Left renal pelvis (tissue), 4 donors: ENCODE data around the gene CRYGD. TPM values are rescaled to one million over a fixed set of nuclear protein-coding genes. Genes with fewer than 3 reads are reported as not detected.

ENCODE experiments used
- DNase-seq, 4 donors: peaks; one replicate each; pipeline ENCODE4 v3.0.0-alpha.2; 2013; ENCODE audit warnings: low read depth in 4 of 4, low spot score in 3 of 4
- polyA plus RNA-seq, 4 donors: library from polyadenylated mRNA; unstranded; fragments of 120-200 nt; gene quantifications; one replicate each; pipeline ENCODE4 v1.2.1, GENCODE V29; 2013; ENCODE audit not compliant: insufficient read length in 4 of 4

CRYGD gene
- polyA plus RNA-seq, 4 donors = not detected

GRCh38 chr2:208090420-208090819 is 33.9 kb downstream of the CRYGD start:
- no peak for DNase-seq

DNA sequence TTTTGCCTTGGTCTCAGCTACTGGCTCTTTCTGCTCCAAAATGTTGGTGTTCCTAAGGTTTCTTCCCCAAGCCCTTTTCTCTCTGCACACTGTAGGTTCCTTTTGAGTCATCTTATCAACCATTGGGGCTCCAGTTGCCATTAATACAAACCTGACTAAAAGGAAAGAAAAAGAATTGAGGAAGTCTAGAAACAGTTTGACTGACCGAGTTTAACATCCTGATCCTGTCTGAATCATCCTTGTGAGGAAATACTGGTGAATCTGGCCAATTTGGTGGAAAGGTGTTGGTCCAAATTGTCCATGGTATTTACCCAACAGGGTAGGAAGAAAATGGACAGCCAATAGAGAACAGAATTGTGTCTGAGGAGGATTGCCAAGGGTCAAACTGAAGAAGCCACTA is 38.3 kb downstream of the CRYGD start:
- DNase-seq = no peak

GRCh38 chr2:208083807-208084206 is 40.5 kb downstream of the CRYGD start:
- DNase-seq = no peak

DNA sequence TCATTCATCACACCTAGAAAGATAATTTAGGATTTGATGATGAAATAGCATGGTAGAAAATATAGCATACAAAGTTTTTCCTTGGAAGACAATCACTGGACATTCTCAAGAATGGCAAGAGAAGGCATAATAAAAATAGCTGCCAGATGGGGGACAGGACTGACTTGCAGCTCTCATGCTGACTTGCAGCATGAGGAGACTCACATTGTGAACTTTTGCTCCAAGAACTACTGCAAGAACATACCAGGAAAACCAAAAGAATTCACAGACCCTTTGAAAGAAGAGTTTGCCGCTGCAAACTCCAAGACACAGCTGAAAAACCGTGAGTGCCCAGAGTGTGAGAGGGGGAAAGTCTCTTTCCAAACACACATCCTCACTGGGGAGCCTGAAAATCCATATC is 47.0 kb downstream of the CRYGD start:
- DNase-seq = no peak

GRCh38 chr2:208074610-208075356 is 49.5 kb downstream of the CRYGD start:
- no peak for DNase-seq

DNA sequence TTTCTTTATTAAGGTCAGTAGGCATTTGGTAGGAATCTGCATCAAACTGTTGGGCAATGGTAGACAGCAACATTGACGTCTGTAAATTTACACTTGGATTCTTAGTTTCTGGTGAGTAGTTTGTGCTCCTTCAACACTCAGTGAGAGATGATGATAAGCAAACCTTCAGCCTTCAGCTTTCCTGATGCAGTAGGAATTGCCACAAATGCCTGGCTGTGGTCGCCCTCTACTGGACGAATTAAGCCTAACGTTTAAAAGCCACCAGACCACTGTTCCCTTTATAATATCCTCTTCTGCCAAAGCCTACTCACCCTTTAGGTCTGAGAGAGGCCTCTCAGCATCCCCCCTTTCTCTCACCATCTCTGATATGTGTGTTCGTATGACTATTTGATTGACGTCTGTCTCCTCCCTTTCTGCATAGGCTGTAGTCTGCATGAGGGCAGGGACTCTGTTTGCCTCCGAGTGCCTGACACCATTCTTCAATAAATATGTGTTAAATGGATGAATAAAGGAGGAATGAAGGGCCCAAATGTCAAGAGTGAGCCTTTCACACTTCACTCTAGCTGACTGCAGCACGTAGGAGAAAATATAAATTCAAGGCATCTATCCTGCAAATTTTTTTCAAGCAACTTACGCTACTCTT is 52.0 kb downstream of the CRYGD start:
- peak; percentile 27 to 39 (median 28) for DNase-seq

Other genes starting within 250 kb of the CRYGD start
- gene PLEKHM3, start 99.0 kb downstream of the CRYGD start, polyA plus RNA-seq = 10 to 100 TPM; 13.7 to 16.0 (median 14.3) TPM
- gene CRYGC, start 5.3 kb upstream of the CRYGD start, polyA plus RNA-seq = not detected
- gene CRYGB, start 21.6 kb upstream of the CRYGD start, polyA plus RNA-seq = not detected
- gene CRYGA, start 39.1 kb upstream of the CRYGD start, polyA plus RNA-seq = not detected
- gene C2orf80, start 65.5 kb upstream of the CRYGD start, polyA plus RNA-seq = under 1 TPM in 2 of 4 donors, not detected in 2; 0.46 to 0.58 TPM
- 100 to 1,000 TPM in 2 of 4 donors, 10 to 100 TPM in 2; 64.4 to 117 (median 100) TPM for gene IDH1, start 130.5 kb upstream of the CRYGD start, polyA plus RNA-seq
- 10 to 100 TPM; 25.1 to 27.7 (median 25.8) TPM for gene PIKFYVE, start 141.7 kb upstream of the CRYGD start, polyA plus RNA-seq